GM12878 (cell line): ENCODE data around the gene ZDHHC14. TPM values are rescaled to one million over a fixed set of nuclear protein-coding genes. Genes with fewer than 3 reads are reported as not detected.

ENCODE experiments used
- ATAC-seq: fragments of 200-7000 bp; cut with Tn5 transposase; 3 replicates; pipeline ENCODE4 v1.9.1; 2020; ENCODE audit warnings: mild to moderate bottlenecking, moderate library complexity
- Bru-seq: library from RNA; stranded (reverse); fragments of 400-500 nt; gene quantifications from one replicate; lab custom pipeline; 2021; lab: Mats Ljungman, UMichigan
- BruChase-seq, 2 experiments: library from RNA; stranded (reverse); fragments of 400-500 nt; gene quantifications; one replicate each; lab custom pipeline; 2021; lab: Mats Ljungman, UMichigan
- BruUV-seq: library from RNA; stranded (reverse); fragments of 400-500 nt; replicated peaks from 2 replicates; lab custom pipeline; 2021; lab: Mats Ljungman, UMichigan
- CTCF ChIA-PET: fragments of 300-600 bp; sonication (Branson Sonifier 250); formaldehyde crosslinking; extraction: SDS; loops from one replicate; lab custom pipeline; 2021; ENCODE audit warnings: inconsistent platforms; lab: Yijun Ruan, JAX
- POLR2A ChIA-PET: fragments of 350-600 bp; formaldehyde crosslinking; extraction: SDS; loops from one replicate; lab custom pipeline; 2021; ENCODE audit warnings: inconsistent platforms; lab: Charles Lee
- RAD21 ChIA-PET: fragments of 300-600 bp; sonication (Branson Sonifier 250); formaldehyde crosslinking; loops from one replicate; lab custom pipeline; 2023; ENCODE audit warnings: antibody characterized with exemption; ENCODE audit not compliant: unreplicated experiment; lab: Charles Lee
- SMC1A ChIA-PET: fragments of 300-600 bp; sonication (Branson Sonifier 250); formaldehyde crosslinking; loops from one replicate; lab custom pipeline; 2023; ENCODE audit not compliant: unreplicated experiment, uncharacterized antibody; lab: Charles Lee
- DNase-seq: peaks from one replicate; pipeline ENCODE4 v3.0.0-alpha.2; 2011; ENCODE audit warnings: low read depth, low spot score
- FAIRE-seq: peaks from 3 replicates; lab custom pipeline; 2011; peaks lifted over from hg19 to GRCh38; lab: Jason Lieb, UNC
- H2AFZ ChIP-seq: 2 replicates; pipeline ENCODE4 v1.6.0; 2011; ENCODE audit warnings: low read depth, low read length, control low read depth; ENCODE audit not compliant: control insufficient read depth
- H3K27ac ChIP-seq: 2 replicates; pipeline ENCODE4 v1.5.1; 2011; ENCODE audit warnings: control low read depth; ENCODE audit not compliant: control insufficient read depth, insufficient read depth
- H3K27me3 ChIP-seq, 2 experiments: replicated peaks in 1 of 2; 2 replicates each; pipeline versions ENCODE4 v1.6.0 to v1.6.1; 2011; ENCODE audit warnings: low read length in 1 of 2; ENCODE audit not compliant: control insufficient read depth in 2 of 2, insufficient read depth in 2 of 2
- H3K36me3 ChIP-seq, 2 experiments: 2 replicates each; pipeline ENCODE4 v1.5.1; 2011; ENCODE audit warnings: low read length in 1 of 2; ENCODE audit not compliant: control insufficient read depth in 2 of 2, insufficient read depth in 2 of 2
- H3K4me1 ChIP-seq: 2 replicates; pipeline ENCODE4 v1.6.1; 2011; ENCODE audit warnings: mild to moderate bottlenecking, low read length, moderate library complexity, mixed read lengths; ENCODE audit not compliant: control insufficient read depth, insufficient read depth
- H3K4me2 ChIP-seq: 2 replicates; pipeline ENCODE4 v1.6.0; 2011; ENCODE audit warnings: control low read depth; ENCODE audit not compliant: control insufficient read depth, insufficient read depth
- H3K4me3 ChIP-seq: fragments of 200-600 bp; sonication (generic); 2 replicates; pipeline ENCODE4 v1.5.1; 2016
- H3K79me2 ChIP-seq: 2 replicates; pipeline ENCODE4 v1.6.0; 2011; ENCODE audit warnings: low read length; ENCODE audit not compliant: control insufficient read depth, insufficient read depth
- H3K9ac ChIP-seq: 2 replicates; pipeline ENCODE4 v1.8.0; 2011; ENCODE audit warnings: low read length, control low read depth, mixed read lengths; ENCODE audit not compliant: control insufficient read depth, insufficient read depth
- H3K9me3 ChIP-seq: replicated peaks from 3 replicates; pipeline ENCODE4 v1.5.1; 2011; ENCODE audit warnings: mild to moderate bottlenecking, low read length; ENCODE audit not compliant: control insufficient read depth, insufficient read depth
- H4K20me1 ChIP-seq: 2 replicates; pipeline ENCODE4 v1.6.0; 2011; ENCODE audit not compliant: control insufficient read depth, insufficient read depth
- ATF7 ChIP-seq: fragments of 450-650 bp; IDR thresholded peaks from 2 replicates; pipeline ENCODE4 v1.6.1; 2016; ENCODE audit warnings: low read depth, mild to moderate bottlenecking
- DPF2 ChIP-seq: fragments of 450-650 bp; IDR thresholded peaks from 2 replicates; pipeline ENCODE4 v1.6.1; 2017; ENCODE audit warnings: mild to moderate bottlenecking
- E2F4 ChIP-seq: IDR thresholded peaks from 2 replicates; pipeline ENCODE4 v1.6.1; 2012; ENCODE audit warnings: low read depth, low read length, improper control_type of control experiment
- HDAC2 ChIP-seq: fragments of 200-600 bp; sonication (generic); IDR thresholded peaks from 2 replicates; pipeline ENCODE4 v1.6.1; 2017
- MEF2A ChIP-seq: IDR thresholded peaks from 2 replicates; pipeline ENCODE4 v1.6.1; 2011; ENCODE audit warnings: low read depth, mild to moderate bottlenecking, low read length, moderate library complexity; ENCODE audit not compliant: insufficient read depth
- POLR2AphosphoS5 ChIP-seq: IDR thresholded peaks from 2 replicates; pipeline ENCODE4 v1.6.1; 2011; ENCODE audit warnings: mild to moderate bottlenecking, low read length, inconsistent platforms
- RB1 ChIP-seq: fragments of 450-650 bp; formaldehyde crosslinking; IDR thresholded peaks from 2 replicates; pipeline ENCODE4 v1.6.1; 2017; ENCODE audit warnings: mild to moderate bottlenecking, borderline replicate concordance
- RUNX3 ChIP-seq: IDR thresholded peaks from 2 replicates; pipeline ENCODE4 v1.6.1; 2012; ENCODE audit warnings: low read length, inconsistent platforms
- SIN3A ChIP-seq: IDR thresholded peaks from 2 replicates; pipeline ENCODE4 v1.6.1; 2012; ENCODE audit warnings: low read depth, low read length, improper control_type of control experiment
- STAT3 ChIP-seq: IDR thresholded peaks from 2 replicates; pipeline ENCODE4 v1.6.1; 2011; ENCODE audit warnings: low read depth, low read length, improper control_type of control experiment
- SUZ12 ChIP-seq: fragments of 200-600 bp; sonication (generic); IDR thresholded peaks from one replicate; pipeline ENCODE4 v1.6.1; 2018; ENCODE audit warnings: antibody characterized with exemption, mild to moderate bottlenecking; ENCODE audit not compliant: unreplicated experiment
- YY1 ChIP-seq: IDR thresholded peaks from 2 replicates; pipeline ENCODE4 v1.6.1; 2011; ENCODE audit warnings: low read depth, mild to moderate bottlenecking, low read length
- WGBS: methylation state at CpG from one replicate; pipeline ENCODE4 v1.1.6; 2016; ENCODE audit warnings: low lambda C conversion rate; ENCODE audit not compliant: insufficient replicate concordance, insufficient coverage; ENCODE audit errors: missing lambda C conversion rate; 5-methylcytosine and 5-hydroxymethylcytosine counted together
- in situ Hi-C: fragments of 300-500 bp; cut with MboI; formaldehyde crosslinking; loops from 9 replicates; pipeline ENCODE4 v1.14.3; 2018; ENCODE audit warnings: mixed read lengths
- intact Hi-C: fragments of 100-400 bp; cut with micrococcal nuclease; formaldehyde crosslinking; loops from one replicate; pipeline ENCODE4 v1.14.2; 2022; ENCODE audit not compliant: unreplicated experiment
- long read RNA-seq, 2 experiments: library from polyadenylated mRNA; unstranded; transcript quantifications; one replicate each; pipeline ENCODE4 v2.0.0, GENCODE V29; 2019 to 2020
- polyA minus RNA-seq, 3 experiments: library from RNA; depleted of rRNA, polyadenylated mRNA; stranded (reverse); fragments of >200 nt; gene quantifications; 2 replicates each; pipeline ENCODE4 v1.2.3, GENCODE V29; 2011
- polyA plus RNA-seq, 11 experiments: library from polyadenylated mRNA; depleted of rRNA in 4 of 11; unstranded in 6 of 11; stranded (reverse) in 5 of 11; fragments of >200 nt; fragmentation: Nextera tagmentation in 4 of 11; fragmentation: Illumina TruSeq in 1 of 11; extraction: Ambion mirVana in 4 of 11; extraction: Trizol in 1 of 11; gene quantifications; 1 replicate in 1 of 11; 2 replicates in 10 of 11; pipeline versions ENCODE4 v1.2.1 to v1.2.3, GENCODE V29; 2011 to 2016; ENCODE audit warnings: inconsistent platforms in 2 of 11, missing spikeins in 2 of 11, low read depth in 1 of 11
- total RNA-seq, 4 experiments: library from RNA; depleted of rRNA in 3 of 4; stranded (reverse); fragments of >200 nt in 3 of 4; fragmentation: Illumina TruSeq in 1 of 4; extraction: Trizol in 1 of 4; gene quantifications; 2 replicates each; pipeline versions ENCODE4 v1.2.1 to v1.2.3, GENCODE V29; 2013 to 2021
- TF ChIP-seq, protein P1 (sequence below): fragments of 450-650 bp; IDR thresholded peaks from 2 replicates; pipeline ENCODE4 v1.6.1; 2017; ENCODE audit warnings: mild to moderate bottlenecking, moderate library complexity

ZDHHC14 gene
- total RNA-seq (2013; cell fraction: nucleolus; rRNA removed): 20.2 and 22.9 TPM in 2 replicates
- 0.44 and 0.96 TPM in 2 replicates for total RNA-seq (2014; rRNA removed)
- total RNA-seq (2014; rRNA removed; fragmentation: Illumina TruSeq; extraction: Trizol): 0.64 and 0.76 TPM in 2 replicates
- total RNA-seq (2021): 1.2 and 1.6 TPM in 2 replicates
- polyA plus RNA-seq (2011; ENCODE audit: low read depth): 0.31 TPM
- 13.2 and 16.0 TPM in 2 replicates for polyA plus RNA-seq (2011; rRNA removed)
- polyA plus RNA-seq (2011; cell fraction: cytosol; rRNA removed): 16.3 and 20.6 TPM in 2 replicates
- polyA plus RNA-seq (2011; cell fraction: nucleus; rRNA removed): 28.2 and 44.3 TPM in 2 replicates
- 1.1 and 1.2 TPM in 2 replicates for polyA plus RNA-seq (2012)
- 0.57 and 1.0 TPM in 2 replicates for polyA plus RNA-seq (2014; fragmentation: Illumina TruSeq; extraction: Trizol)
- under 1 TPM in 1 of 2 experiments, not detected in 1; 0.15 TPM for polyA plus RNA-seq (2014; fragmentation: Nextera tagmentation; extraction: Ambion mirVana)
- polyA plus RNA-seq (2014; rRNA removed): 0.54 and 1.2 TPM in 2 replicates
- polyA plus RNA-seq (2016; fragmentation: Nextera tagmentation; extraction: Ambion mirVana): under 1 TPM; 0.51 to 0.67 TPM
- polyA minus RNA-seq (2011; rRNA and poly(A)+ RNA removed): 18.6 and 19.9 TPM in 2 replicates
- 6.9 and 7.4 TPM in 2 replicates for polyA minus RNA-seq (2011; cell fraction: cytosol; rRNA and poly(A)+ RNA removed)
- 19.2 and 31.7 TPM in 2 replicates for polyA minus RNA-seq (2011; cell fraction: nucleus; rRNA and poly(A)+ RNA removed)
- percentile 66 among the genes with signal in this experiment for Bru-seq, nascent RNA
- BruChase-seq, experiment 1, labeled RNA remaining after a 6-hour chase: percentile 82 among the genes with signal in this experiment
- percentile 71 among the genes with signal in this experiment for BruChase-seq, experiment 2, labeled RNA remaining after a 2-hour chase
- long read RNA-seq, experiment 1, partial matches to known transcripts: 2 of 5 reads
- long read RNA-seq, experiment 1, other reads (novel, unspliced or antisense): 3 of 5 reads
- long read RNA-seq, experiment 2, full-length matches to known transcripts: 2 of 21 reads
- long read RNA-seq, experiment 2, partial matches to known transcripts: 5 of 21 reads
- long read RNA-seq, experiment 2, other reads (novel, unspliced or antisense): 14 of 21 reads

- Histone ChIP-seq H3K4me3 (peak within 1 kb of the TSS; percentile 98), H3K36me3 (no peaks in the 10 kb centered on the region), H2AFZ (peak within 1 kb of the TSS; percentile 87), H3K9me3 (no peaks in the 10 kb centered on the region), H3K9ac (peak within 1 kb of the TSS; percentile 78), H3K27me3 (peaks cover 0 to 4% of the 10 kb centered on the region in 2 experiments; a peak in 1 of 4 replicates), H3K4me2 (peak within 1 kb of the TSS; percentile 92), H3K79me2 (no peaks in the 10 kb centered on the region; the same call in 1 of the 2 replicates), H3K4me1 (no peaks in the 10 kb centered on the region), H3K27ac (peak within 1 kb of the TSS; percentile 50), H4K20me1 (0 out of 2 replicates have a peak, but pooled peaks cover 3% of the 10 kb centered on the region)
- ChIA-PET POLR2A (interaction anchor here (0.5 to 3.0 kb wide), 4 partner anchors 11 to 1633 kb away, joined by 4 to 25 read pairs (median 12); partner anchors contain the start of gene TMEM242), SMC1A (interaction anchor here (0.9 to 2.1 kb wide), 6 partner anchors 64 to 196 kb away, joined by 3 to 18 read pairs (median 5); no protein-coding TSS in a partner anchor), CTCF (interaction anchor here (0.9 to 2.2 kb wide), 3 partner anchors 10 to 80 kb away, joined by 3 to 6 read pairs (median 5); no protein-coding TSS in a partner anchor), RAD21 (interaction anchor here (1.3 to 2.1 kb wide), 3 partner anchors 58 to 215 kb away, joined by 4 to 20 read pairs (median 17); partner anchors contain the start of gene TMEM242)
- DNase-seq (peak; percentile 35), ATAC-seq (peak; percentile 82), FAIRE-seq (no peak)
- intact Hi-C loops (loop anchor here (1.0 to 5.0 kb wide), 7 partner anchors 58 to 381 kb away; partner anchors contain the start of gene TMEM242), in situ Hi-C loops (no loop called here)
- no TSS peak for BruUV-seq
- WGBS: under 1% methylated on average over 56 of the region's 106 CpGs
- TF ChIP-seq, protein P1, sequence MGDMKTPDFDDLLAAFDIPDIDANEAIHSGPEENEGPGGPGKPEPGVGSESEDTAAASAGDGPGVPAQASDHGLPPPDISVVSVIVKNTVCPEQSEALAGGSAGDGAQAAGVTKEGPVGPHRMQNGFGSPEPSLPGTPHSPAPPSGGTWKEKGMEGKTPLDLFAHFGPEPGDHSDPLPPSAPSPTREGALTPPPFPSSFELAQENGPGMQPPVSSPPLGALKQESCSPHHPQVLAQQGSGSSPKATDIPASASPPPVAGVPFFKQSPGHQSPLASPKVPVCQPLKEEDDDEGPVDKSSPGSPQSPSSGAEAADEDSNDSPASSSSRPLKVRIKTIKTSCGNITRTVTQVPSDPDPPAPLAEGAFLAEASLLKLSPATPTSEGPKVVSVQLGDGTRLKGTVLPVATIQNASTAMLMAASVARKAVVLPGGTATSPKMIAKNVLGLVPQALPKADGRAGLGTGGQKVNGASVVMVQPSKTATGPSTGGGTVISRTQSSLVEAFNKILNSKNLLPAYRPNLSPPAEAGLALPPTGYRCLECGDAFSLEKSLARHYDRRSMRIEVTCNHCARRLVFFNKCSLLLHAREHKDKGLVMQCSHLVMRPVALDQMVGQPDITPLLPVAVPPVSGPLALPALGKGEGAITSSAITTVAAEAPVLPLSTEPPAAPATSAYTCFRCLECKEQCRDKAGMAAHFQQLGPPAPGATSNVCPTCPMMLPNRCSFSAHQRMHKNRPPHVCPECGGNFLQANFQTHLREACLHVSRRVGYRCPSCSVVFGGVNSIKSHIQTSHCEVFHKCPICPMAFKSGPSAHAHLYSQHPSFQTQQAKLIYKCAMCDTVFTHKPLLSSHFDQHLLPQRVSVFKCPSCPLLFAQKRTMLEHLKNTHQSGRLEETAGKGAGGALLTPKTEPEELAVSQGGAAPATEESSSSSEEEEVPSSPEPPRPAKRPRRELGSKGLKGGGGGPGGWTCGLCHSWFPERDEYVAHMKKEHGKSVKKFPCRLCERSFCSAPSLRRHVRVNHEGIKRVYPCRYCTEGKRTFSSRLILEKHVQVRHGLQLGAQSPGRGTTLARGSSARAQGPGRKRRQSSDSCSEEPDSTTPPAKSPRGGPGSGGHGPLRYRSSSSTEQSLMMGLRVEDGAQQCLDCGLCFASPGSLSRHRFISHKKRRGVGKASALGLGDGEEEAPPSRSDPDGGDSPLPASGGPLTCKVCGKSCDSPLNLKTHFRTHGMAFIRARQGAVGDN: peak; percentile 73; the same call in 1 of the 2 replicates
- TF ChIP-seq POLR2AphosphoS5 (peak; percentile 60; the same call in 1 of the 2 replicates), SIN3A (no peak), DPF2 (peak; percentile 78), ATF7 (no peak), MEF2A (no peak), RUNX3 (0 out of 2 replicates have a peak, but pooled peaks have one; percentile 16), YY1 (0 out of 2 replicates have a peak, but pooled peaks have one; percentile 20), STAT3 (no peak), SUZ12 (peak; percentile 53), E2F4 (no peak), HDAC2 (no peak), RB1 (peak; percentile 81; the same call in 1 of the 2 replicates)
Observed at GRCh38 chr6:157380779-157381561, at the start of gene ZDHHC14. Gene ZDHHC14, plus strand, starts transcription at chr6:157381190.
